Progenitor cell of endocrine pancreas (in vitro differentiated cells): ENCODE data around the gene STARD8. TPM values are rescaled to one million over a fixed set of nuclear protein-coding genes. Genes with fewer than 3 reads are reported as not detected.

ENCODE experiments used
- DNase-seq: peaks from one replicate; pipeline ENCODE4 v3.0.0; 2021; ENCODE audit warnings: low spot score; ENCODE audit not compliant: unreplicated experiment
- H3K27ac Mint-ChIP-seq: 2 replicates; pipeline ENCODE4 v1.8.0; 2021; ENCODE audit warnings: mild to moderate bottlenecking, moderate library complexity, mixed read lengths
- H3K27me3 Mint-ChIP-seq: 2 replicates; pipeline ENCODE4 v1.8.0; 2021; ENCODE audit warnings: mixed read lengths
- H3K36me3 Mint-ChIP-seq: 2 replicates; pipeline ENCODE4 v1.8.0; 2022; ENCODE audit warnings: mixed read lengths; ENCODE audit not compliant: insufficient read depth
- H3K4me1 Mint-ChIP-seq: 2 replicates; pipeline ENCODE4 v1.8.0; 2021; ENCODE audit warnings: low read depth, mixed read lengths
- H3K4me3 Mint-ChIP-seq: 2 replicates; pipeline ENCODE4 v1.8.0; 2021; ENCODE audit warnings: low read depth, mild to moderate bottlenecking, moderate library complexity, mixed read lengths
- H3K9me3 Mint-ChIP-seq: 2 replicates; pipeline ENCODE4 v1.8.0; 2021; ENCODE audit warnings: low read depth, mixed read lengths
- CTCF ChIP-seq: fragments of 200-600 bp; sonication (generic); IDR thresholded peaks from one replicate; pipeline ENCODE4 v1.5.0; 2021; ENCODE audit warnings: antibody characterized with exemption, mild to moderate bottlenecking; ENCODE audit not compliant: unreplicated experiment
- total RNA-seq: library from RNA; stranded (reverse); gene quantifications from 2 replicates; pipeline ENCODE4 v1.2.1, GENCODE V29; 2021

Gene STARD8
- total RNA-seq, 1 donor from 2014 or later, result 0.60 TPM

- DNase-seq, result no peak
- Mint-ChIP-seq H3K4me1 (no peaks in the 10 kb centered on the region), H3K9me3 (peaks cover 13% of the 10 kb centered on the region), H3K27me3 (no peaks in the 10 kb centered on the region), H3K27ac (no peak overlapping the region), H3K36me3 (peaks cover 1% of the 10 kb centered on the region), H3K4me3 (no peak overlapping the region)
- TF ChIP-seq CTCF, result no peak
Measured at GRCh38 chrX:68758671-68759070, 111.2 kb downstream of the STARD8 start.

DNA sequence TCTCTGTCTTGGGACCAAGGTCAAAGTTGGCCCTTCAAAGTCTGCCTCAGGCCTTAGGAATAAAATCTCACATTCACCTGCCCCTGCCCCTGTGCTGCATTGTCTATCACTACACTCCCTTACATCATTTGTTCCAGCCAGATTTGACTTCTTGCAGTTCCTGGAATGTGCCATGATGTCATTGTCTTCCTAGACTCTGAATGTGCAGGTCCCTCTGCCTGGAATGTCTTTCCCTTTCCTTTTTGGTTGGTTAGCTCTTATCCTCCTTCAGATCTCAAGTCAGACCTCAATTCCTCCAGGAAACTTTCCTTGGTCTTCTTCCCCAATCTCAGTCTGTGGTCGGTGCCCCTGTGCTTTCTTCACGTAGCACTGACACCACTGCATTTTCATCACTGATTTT is 113.6 kb downstream of the STARD8 start:
- Mint-ChIP-seq H3K4me1 (no peaks in the 10 kb centered on the region), H3K27ac (no peak overlapping the region), H3K27me3 (no peaks in the 10 kb centered on the region), H3K36me3 (no peaks in the 10 kb centered on the region), H3K4me3 (no peak overlapping the region), H3K9me3 (peaks cover 4% of the 10 kb centered on the region)
- DNase-seq, result no peak
- no peak for TF ChIP-seq CTCF

DNA sequence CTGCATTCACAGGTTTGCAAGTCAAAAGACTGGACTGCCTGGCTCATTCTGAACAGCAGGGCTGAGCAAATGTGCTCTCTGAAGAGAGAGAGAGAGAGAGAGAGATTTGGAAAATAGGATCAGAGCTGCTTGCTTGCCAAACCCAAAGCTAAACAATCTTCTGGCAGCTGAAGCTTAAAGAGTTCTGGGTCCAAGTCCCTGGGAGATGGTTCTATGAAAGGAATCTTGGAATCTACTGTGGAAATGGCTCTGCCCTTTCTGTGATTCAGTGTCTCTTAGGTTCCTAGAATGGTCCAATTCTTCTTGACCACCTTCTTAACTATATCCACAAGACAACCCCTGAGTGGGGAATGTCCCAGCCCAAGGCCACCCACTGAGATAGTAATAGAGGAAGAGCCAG is 115.3 kb downstream of the STARD8 start:
- peaks cover 8% of the 10 kb centered on the region for H3K9me3 Mint-ChIP-seq
- DNase-seq, result no peak
- no peak overlapping the region for H3K27ac Mint-ChIP-seq
- H3K36me3 Mint-ChIP-seq, result no peaks in the 10 kb centered on the region
- TF ChIP-seq CTCF, result no peak
- H3K27me3 Mint-ChIP-seq, result no peaks in the 10 kb centered on the region
- H3K4me1 Mint-ChIP-seq, result no peaks in the 10 kb centered on the region
- H3K4me3 Mint-ChIP-seq, result no peak overlapping the region

DNA sequence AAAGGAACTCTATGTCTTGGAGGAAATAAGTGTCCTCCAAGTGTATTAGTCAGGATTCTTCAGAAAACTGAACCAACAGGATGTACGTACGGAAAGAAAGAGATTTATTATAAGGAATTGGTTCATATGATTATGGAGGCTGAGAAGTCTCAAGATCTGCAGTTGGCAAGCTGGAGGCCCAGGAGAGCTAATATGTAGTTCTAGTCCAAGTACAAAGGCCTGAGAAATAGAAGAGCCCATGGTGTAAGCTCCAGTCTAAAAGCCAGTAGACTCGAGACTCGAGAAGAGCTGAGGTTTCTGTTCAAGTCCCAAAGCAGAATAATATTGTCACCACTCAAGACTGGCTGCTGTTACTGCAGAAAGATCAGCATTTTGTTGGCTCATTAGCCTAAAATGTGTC is 116.0 kb downstream of the STARD8 start:
- no peaks in the 10 kb centered on the region for H3K27me3 Mint-ChIP-seq
- H3K9me3 Mint-ChIP-seq, result peaks cover 8% of the 10 kb centered on the region
- no peaks in the 10 kb centered on the region for H3K36me3 Mint-ChIP-seq
- no peak for TF ChIP-seq CTCF
- no peak for DNase-seq
- H3K4me1 Mint-ChIP-seq, result no peaks in the 10 kb centered on the region
- H3K27ac Mint-ChIP-seq, result no peak overlapping the region
- H3K4me3 Mint-ChIP-seq, result no peak overlapping the region

Other genes with a start within 250 kb of the STARD8 start
- 6.5 and 7.2 TPM in 2 replicates for gene OPHN1, start 214.2 kb upstream of the STARD8 start, total RNA-seq
- 44.5 and 47.2 TPM in 2 replicates for gene YIPF6, start 148.6 kb upstream of the STARD8 start, total RNA-seq
- gene EFNB1, start 181.4 kb downstream of the STARD8 start, total RNA-seq, result 16.9 and 18.0 TPM in 2 replicates